Skin of body (tissue), 2 donors: ENCODE measurements around the gene NEDD4L. TPM values are rescaled to one million over a fixed set of nuclear protein-coding genes. Genes with fewer than 3 reads are reported as not detected.

ENCODE experiments used
- DNase-seq: peaks from one replicate; lab custom pipeline; 2025; lab: John Stamatoyannopoulos, UW
- total RNA-seq: library from RNA; depleted of rRNA; stranded (reverse); fragments of >200 nt; gene quantifications from one replicate; pipeline ENCODE4 v1.2.3, GENCODE V29; 2014

Gene NEDD4L
- total RNA-seq, 1 donor from 2014 or later: 40.1 TPM

DNA sequence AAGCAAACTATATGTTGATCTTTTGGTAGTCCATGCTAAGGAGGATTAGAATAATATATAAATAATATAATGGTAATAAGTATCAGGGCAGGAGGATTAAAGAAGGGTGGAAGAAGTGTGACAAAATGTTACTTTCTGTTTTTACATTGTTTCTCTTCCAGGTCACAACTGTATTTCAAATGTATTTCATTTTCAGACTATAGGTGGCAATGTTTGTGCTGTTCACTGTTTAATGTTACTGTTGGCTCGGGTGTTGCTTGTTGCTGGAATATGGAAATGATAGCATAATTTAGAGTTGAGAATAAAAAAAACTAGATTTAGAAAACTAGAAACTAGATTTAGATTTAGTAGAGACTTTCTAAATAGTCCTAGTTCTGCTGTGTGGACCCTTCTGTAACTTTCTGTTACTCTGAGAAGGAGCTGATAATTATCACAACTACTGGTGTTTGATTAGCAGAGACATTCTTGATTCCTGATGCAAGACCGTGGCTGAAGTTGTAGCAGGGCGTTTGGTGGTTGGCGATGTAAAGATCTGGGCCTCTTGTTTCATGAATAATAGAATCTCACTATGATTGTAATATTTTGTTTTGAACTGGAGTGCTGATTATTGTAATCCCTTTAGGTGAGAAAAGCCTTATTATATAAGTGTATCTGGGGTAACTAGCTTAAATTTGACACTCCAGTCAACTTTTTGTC is 7.9 kb downstream of the NEDD4L start:
- DNase-seq: peak; percentile 51

DNA sequence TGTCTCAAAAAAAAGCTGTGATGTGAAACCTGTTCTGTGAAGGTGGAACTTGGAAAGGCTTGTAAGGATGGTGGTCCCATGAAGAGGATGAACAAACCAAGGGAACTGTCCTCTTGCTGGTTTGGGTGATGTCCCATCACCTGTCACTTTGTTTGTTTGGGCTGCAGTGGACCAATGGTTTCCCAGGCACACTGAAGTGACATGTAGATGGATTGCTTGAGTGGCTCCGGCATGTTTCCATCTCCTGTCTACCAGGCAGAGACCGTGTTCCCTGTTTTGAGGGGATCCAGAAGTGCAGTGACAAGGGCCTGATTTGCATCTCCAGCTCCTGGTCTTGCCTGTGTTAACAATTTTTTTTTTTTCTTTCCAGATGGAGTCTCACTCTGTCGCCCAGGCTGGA is 8.9 kb downstream of the NEDD4L start:
- no peak for DNase-seq

DNA sequence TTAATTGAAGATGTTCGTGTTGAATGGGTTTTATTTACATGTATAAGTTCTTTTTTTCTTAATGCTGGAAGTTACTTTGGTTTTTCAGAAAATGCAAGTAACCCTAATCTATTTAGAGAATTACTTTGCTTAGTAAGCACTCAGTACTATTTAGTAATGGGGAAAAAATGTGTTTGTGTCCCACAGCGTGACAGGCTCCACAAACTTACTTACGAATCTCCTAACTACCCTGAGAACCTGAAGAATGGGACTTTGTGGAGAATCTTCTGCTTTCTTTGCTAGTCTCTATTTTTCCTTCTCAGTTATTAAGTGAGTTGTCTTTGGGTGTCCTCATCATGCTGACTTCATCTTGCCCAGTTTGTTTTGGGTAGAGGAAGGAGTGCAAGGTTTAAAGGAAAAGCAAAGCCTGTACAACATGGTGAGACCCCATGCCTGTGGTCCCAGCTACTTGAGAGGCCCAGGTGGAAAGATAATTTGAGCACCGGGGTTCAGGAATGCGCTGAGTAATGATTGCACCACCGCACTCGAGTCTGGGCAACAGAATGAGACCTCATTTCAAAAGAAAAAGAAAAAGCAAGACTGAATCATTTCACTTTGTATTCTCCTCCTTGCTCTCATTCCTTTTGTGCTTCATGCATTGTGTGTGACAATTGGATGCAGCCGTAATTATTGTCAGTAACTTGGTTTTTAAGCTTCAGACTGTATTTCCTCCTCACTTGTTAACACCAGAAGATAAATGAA is 10.2 kb downstream of the NEDD4L start:
- DNase-seq: no peak

DNA sequence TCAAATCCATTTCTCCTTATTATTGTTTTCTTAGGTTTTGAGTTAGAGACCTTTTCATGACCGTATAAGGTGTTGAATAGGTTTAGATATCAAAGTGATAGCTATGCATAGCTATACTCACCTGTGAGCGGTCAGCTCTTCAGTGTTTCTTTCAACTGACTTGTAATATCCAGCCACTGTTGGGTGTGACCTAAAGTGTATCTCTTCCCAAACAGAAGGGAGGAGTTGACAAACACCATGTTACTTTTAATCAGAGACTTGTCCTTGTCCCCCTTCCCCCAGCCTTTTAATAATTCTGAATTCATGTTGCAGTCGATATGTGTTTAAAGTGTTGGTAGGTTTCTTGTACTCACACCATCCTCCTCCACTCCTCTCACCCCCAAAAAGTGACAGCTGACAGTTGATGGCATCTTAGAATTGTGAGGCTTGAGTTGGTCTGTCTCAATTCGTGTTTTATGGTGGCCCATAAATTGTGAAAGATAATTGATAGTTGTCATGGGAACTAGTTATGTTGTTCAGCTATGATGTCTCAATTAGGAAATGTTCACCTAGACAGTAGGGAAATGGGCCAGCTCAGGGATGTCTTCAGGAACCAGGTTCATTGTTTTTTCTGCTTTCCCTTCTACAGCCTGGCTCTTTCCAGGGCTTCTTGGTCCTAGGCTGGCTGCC is 12.0 kb downstream of the NEDD4L start:
- DNase-seq: no peak

DNA sequence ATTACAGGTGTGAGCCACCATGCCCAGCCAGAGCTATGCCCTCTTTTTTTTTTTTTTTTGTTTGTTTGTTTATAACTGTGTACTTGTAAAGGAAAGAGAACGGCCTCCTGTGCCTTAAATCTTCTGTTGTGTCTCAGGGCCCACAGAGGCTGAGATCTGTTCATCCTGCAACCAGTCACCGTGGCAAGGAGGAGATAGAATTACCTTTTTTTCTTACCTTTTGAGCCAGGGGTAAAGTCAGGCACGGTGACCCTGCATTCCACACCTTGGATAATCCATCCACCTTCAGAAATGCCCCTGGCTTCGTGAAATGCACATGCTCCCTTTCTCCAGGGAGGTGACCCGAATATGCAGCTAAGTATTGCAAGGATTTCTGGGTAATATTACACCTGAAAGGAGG is 12.8 kb downstream of the NEDD4L start:
- no peak for DNase-seq

DNA sequence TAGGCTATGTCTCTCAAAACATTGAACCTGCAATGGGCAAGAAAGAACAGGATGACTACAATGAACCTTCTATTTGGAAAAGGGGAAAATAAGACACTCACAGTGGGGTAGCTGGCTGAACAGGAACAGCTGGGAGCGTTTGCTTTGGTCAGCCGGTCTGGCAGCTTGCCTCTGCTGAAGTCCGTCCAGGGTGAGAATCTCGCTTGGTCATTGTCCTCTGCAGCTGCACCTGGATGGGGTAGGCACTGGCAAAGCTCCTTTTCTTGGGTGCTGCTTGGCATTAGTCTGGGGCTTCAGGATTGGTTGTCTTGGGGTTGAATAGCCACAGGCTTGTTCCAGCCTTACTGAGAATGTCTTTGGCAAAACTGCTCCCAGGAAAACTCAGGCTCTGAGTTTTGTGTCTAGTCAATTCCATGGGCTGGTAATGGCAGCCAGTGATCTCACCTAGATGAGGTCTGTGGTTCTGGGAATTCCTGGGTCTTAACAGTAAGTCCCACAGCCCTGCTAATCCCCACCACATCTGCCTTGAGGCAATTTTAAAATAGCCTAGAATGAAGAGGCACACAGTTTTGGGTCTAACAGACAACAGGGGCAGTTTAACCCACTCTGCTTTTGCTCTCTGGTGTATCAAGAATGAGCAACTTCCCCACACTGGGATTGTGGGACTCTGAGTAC is 13.4 kb downstream of the NEDD4L start:
- DNase-seq: no peak

DNA sequence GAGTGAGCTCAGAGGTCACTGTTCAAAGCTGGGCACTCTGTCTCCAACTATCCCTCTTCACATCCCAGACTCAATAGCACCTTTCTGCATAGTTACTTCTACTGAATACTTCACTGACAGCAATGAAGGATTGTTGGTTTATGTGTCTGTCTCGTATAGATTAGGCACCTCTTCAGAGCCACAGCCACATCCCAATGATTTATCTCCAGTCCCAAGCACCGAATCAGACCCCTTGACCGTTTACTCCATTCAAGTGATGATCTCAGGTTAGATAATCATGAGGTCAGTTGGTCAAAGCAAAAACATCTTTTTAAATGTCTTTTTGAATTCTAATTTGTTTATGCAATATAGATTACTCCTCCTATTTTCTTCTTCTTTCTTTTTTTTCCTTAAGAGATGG is 14.7 kb downstream of the NEDD4L start:
- DNase-seq: no peak

DNA sequence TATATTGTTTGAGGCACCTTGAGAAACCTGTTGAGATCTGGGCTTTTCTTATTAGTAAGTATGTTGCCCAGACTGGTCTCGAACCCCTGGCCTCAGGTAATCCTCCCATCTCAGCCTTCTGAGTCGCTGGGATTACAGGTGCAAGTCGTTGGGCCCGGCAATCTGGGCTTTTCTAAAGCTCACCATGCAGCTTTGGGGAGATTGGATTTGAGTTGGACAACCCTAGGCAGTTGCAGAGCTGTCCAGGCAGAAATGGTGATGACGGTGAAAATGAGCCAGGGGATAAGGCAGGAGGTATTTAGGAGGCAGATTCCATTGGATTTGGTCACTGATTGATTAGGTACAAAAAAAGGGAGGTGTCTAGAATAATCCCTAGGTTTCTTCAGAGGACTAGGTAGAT is 16.2 kb downstream of the NEDD4L start:
- no peak for DNase-seq

DNA sequence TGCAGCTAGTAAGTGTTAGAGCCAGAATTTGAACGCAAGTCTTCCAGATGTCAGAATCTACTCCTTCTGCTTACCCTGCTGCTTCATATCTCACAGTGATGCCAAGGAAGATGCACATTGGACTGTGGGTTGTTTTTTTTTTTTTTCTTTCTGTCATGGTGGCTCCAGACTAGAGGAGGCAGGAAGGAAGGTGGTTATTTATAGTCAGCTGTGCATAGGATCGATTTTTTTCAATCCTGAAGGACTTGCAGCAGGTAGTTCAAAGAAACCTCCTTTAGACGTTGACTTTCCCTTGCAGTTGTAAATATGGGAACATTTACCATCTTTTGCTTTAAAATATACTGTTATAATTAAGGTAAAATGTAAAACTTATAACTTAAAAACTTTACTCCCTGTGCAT is 17.3 kb downstream of the NEDD4L start:
- no peak for DNase-seq

DNA sequence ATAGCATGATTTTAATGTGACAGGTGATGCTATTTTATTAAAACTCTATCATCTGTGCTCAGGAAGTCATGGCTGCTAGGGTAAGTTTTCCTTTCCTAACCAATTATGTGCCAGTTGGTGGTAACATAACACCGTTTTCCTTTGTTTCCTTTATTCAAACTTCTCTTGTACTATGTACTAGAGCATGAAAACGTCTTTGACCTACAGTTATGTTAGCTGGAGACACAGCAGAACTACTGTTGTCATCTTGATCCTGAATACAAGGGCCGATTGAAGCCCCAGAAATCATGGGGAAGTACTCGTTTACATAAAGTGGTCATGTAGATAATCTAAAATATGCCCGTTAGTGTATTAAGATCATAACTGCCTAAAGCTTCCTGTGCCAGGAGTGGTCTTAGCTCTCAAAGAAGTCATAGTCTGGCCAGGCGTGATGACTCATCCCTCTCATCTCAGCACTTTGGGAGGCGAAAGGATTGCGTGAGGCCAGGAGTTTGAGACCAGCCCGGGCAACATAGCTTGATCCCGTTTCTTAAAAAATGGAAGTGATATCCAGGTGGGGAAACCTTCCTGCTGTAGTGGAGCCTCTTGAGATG is 20.5 kb downstream of the NEDD4L start:
- no peak for DNase-seq

DNA sequence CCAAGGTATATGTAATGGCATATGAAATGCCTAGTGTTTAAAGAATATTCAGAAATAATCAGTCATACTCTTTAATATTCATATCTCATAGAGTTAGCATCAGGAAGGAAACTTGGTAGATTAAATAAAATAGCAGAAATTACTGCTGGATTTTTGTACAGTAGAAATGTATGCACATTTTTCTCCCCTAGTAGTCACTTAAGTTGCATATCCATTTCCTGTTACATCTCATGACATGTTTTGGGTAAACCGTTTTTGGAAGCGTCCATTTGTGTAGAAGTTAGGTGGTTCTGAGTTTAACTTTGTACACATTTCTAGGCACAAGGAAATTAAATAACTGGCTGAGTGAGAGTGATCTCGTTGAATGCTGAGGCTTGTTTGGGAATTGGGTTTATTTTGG is 21.9 kb downstream of the NEDD4L start:
- no peak for DNase-seq

DNA sequence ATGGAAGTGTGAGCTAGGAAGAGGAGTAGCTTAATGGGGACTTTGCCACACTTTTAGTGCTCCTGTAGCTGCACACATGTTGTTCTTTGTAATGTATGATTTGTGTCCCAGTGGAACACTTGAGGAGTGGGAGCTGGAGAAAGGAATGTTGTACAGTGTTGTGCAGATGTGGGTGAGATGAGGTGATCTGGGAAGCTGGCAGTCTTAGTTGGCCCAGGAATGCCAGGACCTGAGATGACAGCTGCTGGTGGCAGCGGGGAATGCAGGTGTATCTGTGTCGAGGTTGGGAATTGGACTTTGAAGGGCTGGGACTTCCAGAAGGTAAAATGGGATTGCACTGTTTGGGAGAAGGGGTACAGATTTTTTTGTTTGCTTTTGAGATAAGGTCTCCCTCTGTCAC is 23.6 kb downstream of the NEDD4L start:
- no peak for DNase-seq

DNA sequence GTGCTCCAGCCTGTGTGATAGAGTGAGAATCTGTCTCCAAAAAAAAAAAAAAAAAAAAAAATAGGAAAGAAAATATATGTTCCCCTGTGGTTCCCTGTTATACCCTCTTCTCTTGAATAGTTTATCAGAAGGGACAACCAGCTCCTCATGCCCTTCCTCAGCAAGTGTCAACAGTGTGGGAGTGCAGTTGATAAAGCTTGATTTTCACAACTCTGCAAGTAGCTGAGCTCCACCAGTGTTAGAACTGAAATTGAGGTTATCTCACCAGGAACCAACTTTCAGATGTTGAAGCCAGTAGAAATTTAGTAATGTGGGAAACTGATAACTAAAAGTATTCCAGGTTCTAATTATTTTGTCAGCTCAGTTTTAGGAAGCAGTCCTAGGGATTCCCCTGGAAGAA is 25.1 kb downstream of the NEDD4L start:
- no peak for DNase-seq

DNA sequence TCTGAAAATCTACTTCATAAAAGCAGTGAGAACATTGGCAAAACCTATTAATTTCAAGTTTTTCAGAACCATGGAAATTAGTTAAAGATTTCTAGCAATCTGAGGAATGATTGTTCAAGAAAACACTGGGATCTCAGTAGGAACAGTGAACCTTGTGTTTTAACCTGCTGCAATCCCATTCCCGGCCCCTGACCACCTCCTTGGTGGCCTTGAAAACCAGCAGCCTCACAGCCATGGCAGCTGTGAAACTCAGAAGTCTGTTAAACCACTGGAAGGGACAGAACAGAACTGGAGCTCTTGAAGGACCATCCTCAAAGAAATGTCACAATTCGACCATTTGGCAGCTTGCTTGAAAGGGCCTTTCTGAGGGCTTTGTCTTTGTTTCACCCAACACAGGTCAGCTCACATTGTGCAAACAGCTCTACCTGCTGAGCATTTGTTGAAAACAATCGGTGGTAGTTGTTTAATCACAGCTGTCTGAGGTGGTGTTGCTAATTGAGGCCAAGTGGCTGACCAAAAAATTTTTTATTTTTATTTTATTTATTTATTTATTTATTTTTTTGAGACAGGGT is 25.8 kb downstream of the NEDD4L start:
- DNase-seq: no peak

DNA sequence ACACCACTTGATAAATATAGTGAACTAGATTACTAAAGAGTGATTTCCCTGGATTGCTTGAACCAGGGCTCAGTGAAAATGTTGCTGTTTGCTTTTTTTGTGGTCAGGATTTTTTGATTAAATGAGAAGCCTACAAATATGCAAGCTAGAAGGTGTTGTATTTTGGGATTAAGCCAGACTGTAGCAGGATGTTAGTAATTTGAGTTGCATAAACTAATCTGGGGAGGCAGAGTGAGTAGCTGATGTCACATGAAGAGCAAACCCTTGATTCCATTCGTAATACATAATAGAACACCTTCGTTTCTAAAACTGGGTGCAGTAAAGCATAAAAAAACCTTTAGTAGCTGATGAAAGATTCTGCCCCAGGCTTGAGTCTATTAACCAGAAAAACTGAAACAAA is 32.0 kb downstream of the NEDD4L start:
- DNase-seq: no peak

DNA sequence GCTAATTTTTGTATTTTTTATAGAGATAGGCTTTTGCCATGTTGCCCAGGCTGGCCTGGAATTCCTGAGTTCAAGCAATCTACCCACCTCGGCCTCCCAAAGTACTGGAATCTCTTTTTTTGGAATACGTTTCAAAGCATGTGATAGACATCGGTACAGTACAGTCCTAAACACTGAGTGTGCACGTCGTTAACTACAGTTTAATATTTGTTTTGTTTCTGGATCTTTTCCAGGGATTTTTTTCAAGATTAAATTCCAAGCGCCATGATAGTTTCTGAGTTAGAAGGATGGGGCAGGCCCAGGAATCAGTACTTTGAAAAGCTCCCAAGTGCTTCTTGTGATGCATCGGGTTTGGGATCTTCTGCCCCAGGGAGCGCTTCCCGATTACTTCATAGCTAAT is 33.3 kb downstream of the NEDD4L start:
- no peak for DNase-seq

DNA sequence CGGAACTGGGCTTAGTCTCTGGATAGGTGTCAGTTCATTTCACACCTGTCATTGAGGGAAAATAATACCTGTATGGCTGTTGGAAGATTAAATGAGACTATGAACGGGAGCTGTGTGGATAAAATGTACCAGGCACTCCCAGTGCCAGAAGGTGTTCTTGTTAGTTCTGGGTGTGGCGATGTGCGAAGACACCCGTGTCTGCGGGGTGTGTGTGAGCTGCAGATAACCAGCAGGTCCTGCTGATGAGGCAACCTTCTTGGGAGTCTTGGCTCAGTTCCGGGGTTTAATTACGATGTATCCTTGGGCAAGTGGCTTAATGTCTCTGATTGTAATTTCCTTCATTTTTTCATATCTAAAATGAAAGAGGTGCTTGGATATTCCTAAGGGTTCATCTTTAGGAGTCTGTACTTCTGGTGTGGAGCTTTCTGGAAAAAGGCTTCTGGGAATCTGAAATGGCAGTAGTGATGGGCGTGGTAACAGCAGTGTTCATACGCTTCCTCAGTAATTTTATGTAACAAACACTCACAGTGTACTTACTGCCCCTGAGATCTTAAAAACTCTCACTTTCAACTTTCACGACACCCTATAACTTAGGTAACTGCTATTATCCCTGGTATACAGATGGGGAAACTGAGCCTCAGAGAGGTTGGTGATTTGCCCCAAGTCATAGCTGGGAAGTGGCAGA is 35.0 kb downstream of the NEDD4L start:
- DNase-seq: no peak

DNA sequence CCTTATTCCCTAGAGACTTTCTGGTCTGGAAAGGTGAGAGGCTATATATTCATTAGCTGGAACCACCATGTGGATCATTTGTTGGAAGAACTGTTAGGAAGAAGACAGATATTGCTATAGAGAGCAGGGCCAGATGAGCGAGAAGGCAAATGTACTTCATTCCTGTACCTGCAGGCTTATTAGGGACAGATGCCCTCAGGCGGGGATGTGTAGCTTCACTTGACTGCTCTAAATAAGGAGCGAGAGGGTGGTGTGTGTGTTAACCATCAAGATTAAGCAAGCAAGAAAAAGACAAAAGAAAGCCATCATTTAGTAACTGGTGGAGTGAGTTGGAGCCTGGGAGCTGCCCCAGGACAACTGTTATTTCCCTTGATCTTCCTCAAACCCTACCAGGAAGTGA is 36.4 kb downstream of the NEDD4L start:
- DNase-seq: no peak

DNA sequence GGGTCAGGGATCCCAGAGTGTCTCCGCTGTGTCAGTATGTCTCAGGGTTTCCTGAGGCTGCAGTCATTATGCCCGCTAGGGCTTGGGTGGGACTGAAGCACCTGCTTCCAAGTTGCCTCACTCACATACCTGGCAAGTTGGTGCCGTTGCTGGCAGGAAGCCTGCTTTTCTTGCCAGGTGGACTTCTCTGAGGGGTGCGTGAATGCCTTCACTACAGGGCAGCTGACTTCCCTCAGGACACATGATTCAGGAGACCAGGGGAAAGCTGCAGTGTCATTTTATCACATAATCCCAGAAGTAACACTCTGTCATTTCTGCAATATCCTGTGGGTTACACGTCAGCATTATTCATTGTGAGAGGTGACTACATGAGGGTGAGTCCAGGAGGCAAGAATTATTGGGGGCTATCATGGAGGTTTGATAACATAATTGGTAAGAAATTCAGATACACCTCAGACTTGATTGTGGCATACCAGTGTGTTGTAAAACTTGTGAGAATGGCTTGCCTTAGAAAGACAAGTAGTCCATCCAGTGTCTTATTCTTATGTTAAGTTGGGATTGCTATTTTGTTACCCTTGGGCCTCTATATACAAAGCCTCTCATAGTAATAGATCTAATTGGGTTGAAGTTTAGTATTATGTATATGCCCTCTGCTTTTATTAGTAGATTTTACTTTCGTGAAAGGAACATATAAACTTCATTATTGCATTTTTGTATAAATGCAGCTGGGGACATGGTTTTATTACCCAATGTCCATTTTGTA is 44.1 kb downstream of the NEDD4L start:
- no peak for DNase-seq

DNA sequence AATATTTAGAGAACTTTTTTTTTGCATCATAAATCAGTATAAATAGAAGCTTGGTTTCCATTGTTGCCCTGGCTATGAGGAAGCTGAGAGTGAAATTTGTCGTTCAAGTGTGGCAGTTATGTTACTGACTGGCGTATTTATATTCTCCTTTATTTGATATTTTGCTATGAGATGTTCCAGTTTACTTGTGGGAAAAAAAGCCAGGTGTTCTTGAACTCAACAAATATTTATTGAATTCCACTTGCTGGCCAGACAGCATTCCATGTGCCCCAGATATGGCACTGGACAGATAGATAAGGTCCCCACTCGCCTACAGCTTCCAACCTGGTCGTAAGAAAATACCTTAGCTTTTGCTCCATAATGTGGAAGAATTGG is 44.7 kb downstream of the NEDD4L start:
- no peak for DNase-seq
